ENCODE data around the gene LRPPRC. TPM values are rescaled to one million over a fixed set of nuclear protein-coding genes. Genes with fewer than 3 reads are reported as not detected.
A peak's percentile ranks its signal among the peaks of the same experiment; 100 is the strongest.

Gene LRPPRC
- total and polyA plus RNA-seq, 4 donors, result 10.3 to 51.4 (median 32.3) TPM

DNA sequence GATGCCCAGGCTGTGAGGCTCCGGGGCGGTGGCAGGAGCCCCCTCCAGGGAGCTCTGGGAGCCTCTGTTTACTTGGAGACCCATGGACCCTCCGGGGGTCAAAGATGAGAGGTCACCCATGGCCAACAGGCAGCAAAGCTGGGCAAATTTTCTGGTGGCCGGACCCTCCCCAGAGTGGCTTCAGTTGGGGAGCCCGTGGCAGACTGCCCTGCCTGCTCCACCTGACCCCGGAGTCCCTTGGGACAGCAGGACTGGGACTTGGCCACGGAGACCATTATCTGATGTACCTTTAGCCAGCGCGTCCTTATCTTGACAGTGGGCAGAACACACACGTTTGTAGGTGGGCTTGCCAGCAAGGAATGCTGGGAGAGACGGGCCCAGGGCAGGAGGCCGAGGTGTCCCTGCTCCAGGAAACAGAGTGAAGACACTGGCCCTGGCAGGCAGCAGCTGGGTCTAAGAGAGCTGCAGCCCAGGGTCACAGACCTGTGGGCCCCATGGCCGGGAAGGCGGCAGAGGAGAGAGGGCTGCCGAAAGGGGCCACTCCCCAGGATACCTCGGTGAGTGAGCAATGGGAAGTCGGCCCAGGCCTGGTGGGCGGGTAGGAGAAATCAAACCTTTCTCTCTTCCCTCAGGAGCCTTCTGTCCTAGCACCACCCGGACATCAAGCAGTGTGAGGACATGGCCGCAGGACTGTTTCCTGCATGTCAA lies 157.1 kb downstream of the LRPPRC start, which contains the start of the genes ABCG5 and ABCG8:
ABCG5 (minus strand) TSS at position 280 of the 708 bp plus-strand sequence; CDS start at position 120, 160 bp downstream.
ABCG8 (plus strand) TSS at position 412 of the 708 bp plus-strand sequence; CDS start at position 495, 83 bp downstream.
- 80 to 81% methylated on average over 18 to 20 of the region's 20 CpGs for WGBS, 2 donors
- Histone ChIP-seq H3K36me3 (ENCODE audit: control insufficient read depth in 1 of 2, insufficient read depth in 2 of 2, low read length in 1 of 2) (no peaks in the 10 kb centered on the region), H3K9me3 (ENCODE audit: control insufficient read depth, low read length) (no peaks in the 10 kb centered on the region), H3K27me3 (ENCODE audit: control insufficient read depth in 1 of 2, insufficient read depth in 2 of 2, low read length in 1 of 2) (no peaks in the 10 kb centered on the region), H3K4me1 (ENCODE audit: control insufficient read depth in 1 of 2, insufficient read depth in 2 of 2, low read length in 2 of 2) (no peaks in the 10 kb centered on the region), H3K27ac (ENCODE audit: low read depth in 1 of 2, low read length in 2 of 2) (no peak within 1 kb of the TSS), H3K4me3 (ENCODE audit: low read length in 2 of 2) (no peak within 1 kb of the TSS)
- ATAC-seq (ENCODE audit: low FRiP score) (peak; percentile 30), DNase-seq (no peak)
- intact Hi-C loops (cut with DNase I), result no loop called here

GRCh38 chr2:43837831-43838559 lies 157.8 kb downstream of the LRPPRC start:
- intact Hi-C loops (cut with DNase I), result no loop called here
- Histone ChIP-seq H3K27ac (ENCODE audit: low read depth in 1 of 2, low read length in 2 of 2) (no peak overlapping the region), H3K27me3 (ENCODE audit: control insufficient read depth in 1 of 2, insufficient read depth in 2 of 2, low read length in 1 of 2) (no peaks in the 10 kb centered on the region), H3K4me1 (ENCODE audit: control insufficient read depth in 1 of 2, insufficient read depth in 2 of 2, low read length in 2 of 2) (no peaks in the 10 kb centered on the region), H3K4me3 (ENCODE audit: low read length in 2 of 2) (no peak overlapping the region), H3K36me3 (ENCODE audit: control insufficient read depth in 1 of 2, insufficient read depth in 2 of 2, low read length in 1 of 2) (no peaks in the 10 kb centered on the region), H3K9me3 (ENCODE audit: control insufficient read depth, low read length) (no peaks in the 10 kb centered on the region)
- DNase-seq (no peak), ATAC-seq (ENCODE audit: low FRiP score) (no peak)
- WGBS, 2 donors, result 89 to 91% methylated on average over 21 of the region's 21 CpGs

- 62 to 74% methylated on average over 4 of the region's 4 CpGs for WGBS, 2 donors
- H3K4me1 ChIP-seq (ENCODE audit: control insufficient read depth in 1 of 2, insufficient read depth in 2 of 2, low read length in 2 of 2), result no peaks in the 10 kb centered on the region
- H3K27ac ChIP-seq (ENCODE audit: low read depth in 1 of 2, low read length in 2 of 2), result no peak overlapping the region
- no peaks in the 10 kb centered on the region for H3K27me3 ChIP-seq (ENCODE audit: control insufficient read depth in 1 of 2, insufficient read depth in 2 of 2, low read length in 1 of 2)
- DNase-seq (no peak), ATAC-seq (ENCODE audit: low FRiP score) (no peak)
- H3K36me3 ChIP-seq (ENCODE audit: control insufficient read depth in 1 of 2, insufficient read depth in 2 of 2, low read length in 1 of 2), result no peaks in the 10 kb centered on the region
- no peak overlapping the region for H3K4me3 ChIP-seq (ENCODE audit: low read length in 2 of 2)
- intact Hi-C loops (cut with DNase I), result no loop called here
- H3K9me3 ChIP-seq (ENCODE audit: control insufficient read depth, low read length), result no peaks in the 10 kb centered on the region
These were observed 158.8 kb downstream of the LRPPRC start for GRCh38 chr2:43837033-43837432.

Other genes starting within 250 kb of the LRPPRC start
- 10 to 100 TPM in 1 of 2 donors, 1 to 10 TPM in 1; 8.8 to 24.6 TPM for gene DYNC2LI1, start 221.9 kb downstream of the LRPPRC start, total RNA-seq
- gene DYNC2LI1, start 221.9 kb downstream of the LRPPRC start, polyA plus RNA-seq, result 10 to 100 TPM; 30.2 to 44.3 TPM
- gene ABCG5, start 157.2 kb downstream of the LRPPRC start, total RNA-seq, result not detected
- 1 to 10 TPM in 1 of 2 donors, not detected in 1; 8.8 TPM for gene ABCG5, start 157.2 kb downstream of the LRPPRC start, polyA plus RNA-seq
- gene ABCG8, start 157.0 kb downstream of the LRPPRC start, total RNA-seq, result not detected
- 1 to 10 TPM in 1 of 2 donors, not detected in 1; 1.9 TPM for gene ABCG8, start 157.0 kb downstream of the LRPPRC start, polyA plus RNA-seq
- gene PPM1B, start 172.9 kb upstream of the LRPPRC start, total RNA-seq, result 10 to 100 TPM; 57.9 to 75.6 TPM
- 10 to 100 TPM; 42.1 to 42.7 TPM for gene PPM1B, start 172.9 kb upstream of the LRPPRC start, polyA plus RNA-seq